ENCODE results near the gene TSTD2.
"Not testable (repeated sequence)": the region's sequence is repeated elsewhere in the genome, so short reads cannot be mapped to it uniquely, and the experiment has no call there.

Gene TSTD2

GRCh38 chr9:97586909-97587308 lies 46.3 kb downstream of the TSTD2 start:
- not testable (repeated sequence) for DNase-seq (ENCODE audit: low read depth in 2 of 2)

DNA sequence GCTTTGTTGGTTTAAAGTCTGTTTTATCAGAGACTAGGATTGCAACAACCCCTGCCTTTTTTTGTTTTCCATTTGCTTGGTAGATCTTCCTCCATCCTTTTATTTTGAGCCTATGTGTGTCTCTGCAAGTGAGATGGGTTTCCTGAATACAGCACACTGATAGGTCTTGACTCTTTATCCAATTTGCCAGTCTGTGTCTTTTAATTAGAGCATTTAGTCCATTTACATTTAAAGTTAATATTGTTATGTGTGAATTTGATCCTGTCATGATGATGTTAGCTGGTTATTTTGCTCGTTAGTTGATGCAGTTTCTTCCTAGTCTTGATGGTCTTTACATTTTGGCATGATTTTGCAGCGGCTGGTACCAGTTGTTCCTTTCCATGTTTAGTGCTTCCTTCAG lies 48.4 kb downstream of the TSTD2 start:
- DNase-seq (ENCODE audit: low read depth in 2 of 2): not testable (repeated sequence)

GRCh38 chr9:97581590-97581989 lies 51.6 kb downstream of the TSTD2 start:
- not testable (repeated sequence) for DNase-seq (ENCODE audit: low read depth in 2 of 2)

DNA sequence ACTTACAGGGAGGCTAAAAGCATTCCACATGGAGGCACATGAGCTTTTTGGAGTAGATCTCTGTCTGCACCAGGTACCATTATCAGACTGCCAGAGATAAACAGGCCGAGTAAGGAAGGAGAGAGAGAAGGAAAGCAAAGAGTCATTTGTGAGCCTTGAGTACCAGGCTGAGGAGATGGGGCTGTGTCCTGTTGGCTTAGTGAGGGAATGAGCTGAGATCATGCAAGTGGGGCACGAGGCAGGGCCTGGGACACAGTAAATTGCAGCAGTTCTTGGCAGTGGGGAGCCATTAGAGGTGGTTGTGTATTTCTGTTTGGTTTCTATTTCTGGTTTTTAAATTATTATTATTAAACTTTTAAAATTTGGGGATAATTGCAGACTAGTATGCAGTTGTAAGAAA lies 53.3 kb downstream of the TSTD2 start:
- no peak for DNase-seq (ENCODE audit: low read depth in 2 of 2)

DNA sequence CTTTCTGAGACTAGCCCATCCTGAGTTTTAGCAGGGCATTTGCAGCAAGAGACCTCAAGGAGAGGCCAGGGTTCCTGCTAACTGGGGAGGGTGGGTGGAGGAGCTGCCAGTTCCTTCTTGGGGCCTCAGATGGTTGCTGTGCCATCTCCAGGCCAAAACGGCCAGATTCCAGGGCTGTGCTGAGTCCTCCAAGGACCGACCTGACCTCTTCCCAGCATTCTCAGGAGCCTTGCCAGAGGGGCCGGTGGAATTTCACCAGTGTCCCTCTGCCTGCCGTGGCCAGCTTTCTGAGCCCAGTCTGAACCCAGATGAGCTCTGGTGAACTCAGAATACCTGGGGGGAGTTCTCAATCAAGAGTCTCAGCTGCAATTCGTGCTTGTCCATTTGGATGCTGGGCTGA lies 54.3 kb downstream of the TSTD2 start:
- DNase-seq (ENCODE audit: low read depth in 2 of 2): no peak

DNA sequence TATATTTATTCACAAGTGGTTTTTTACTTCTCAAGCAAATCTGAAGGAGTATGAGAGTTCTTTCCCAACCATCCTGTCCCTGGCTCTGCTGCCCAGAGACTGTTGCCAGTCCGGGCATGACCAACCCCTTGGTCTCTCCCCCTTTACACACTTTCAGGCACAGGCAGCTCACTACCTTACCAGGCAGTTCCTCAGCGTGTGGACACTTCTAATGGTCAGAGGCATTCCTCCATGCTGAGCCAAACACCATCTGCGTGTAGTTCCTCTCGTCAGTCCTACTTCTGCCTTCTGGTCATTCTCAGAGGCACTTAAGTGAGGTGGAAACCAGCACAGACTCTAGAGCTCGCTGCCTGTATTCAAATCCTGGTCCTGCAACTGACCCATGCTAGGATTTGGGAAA lies 56.1 kb downstream of the TSTD2 start:
- DNase-seq (ENCODE audit: low read depth in 2 of 2): no peak

GRCh38 chr9:97575673-97576200 lies 57.4 kb downstream of the TSTD2 start:
- no peak for DNase-seq (ENCODE audit: low read depth in 2 of 2)

DNA sequence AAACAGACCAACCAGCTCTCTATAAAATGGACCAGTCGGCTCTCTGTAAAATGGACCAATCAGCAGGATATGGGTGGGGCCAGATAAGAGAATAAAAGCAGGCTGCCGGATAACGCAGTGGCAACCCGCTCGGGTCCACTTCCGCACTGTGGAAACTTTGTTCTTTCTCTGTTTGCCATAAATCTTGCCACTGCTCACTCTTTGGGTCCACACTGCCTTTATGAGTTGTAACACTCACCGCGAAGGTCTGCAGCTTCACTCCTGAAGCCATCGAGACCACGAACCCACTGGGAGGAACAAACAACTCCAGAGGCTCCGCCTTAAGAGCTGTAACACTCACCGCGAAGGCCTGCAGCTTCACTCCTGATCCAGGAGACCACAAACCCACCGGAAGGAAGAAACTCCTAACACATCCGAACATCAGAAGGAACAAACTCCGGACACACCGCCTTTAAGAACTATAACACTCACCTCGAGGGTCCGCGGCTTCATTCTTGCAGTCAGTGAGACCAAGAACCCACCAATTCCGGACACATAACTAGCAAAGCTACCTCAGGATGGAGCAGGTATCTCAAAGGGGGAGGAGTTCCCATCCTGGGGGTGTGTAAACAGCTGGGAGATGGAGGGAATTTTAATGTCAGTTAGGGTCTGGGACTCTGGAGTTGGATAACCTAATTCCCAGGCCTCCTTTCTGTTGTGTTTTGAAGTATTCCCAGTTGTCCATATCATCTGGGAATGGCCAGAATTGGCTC lies 58.1 kb downstream of the TSTD2 start:
- DNase-seq (ENCODE audit: low read depth in 2 of 2): not testable (repeated sequence)

GRCh38 chr9:97574101-97574571 lies 59.0 kb downstream of the TSTD2 start:
- not testable (repeated sequence) for DNase-seq (ENCODE audit: low read depth in 2 of 2)

DNA sequence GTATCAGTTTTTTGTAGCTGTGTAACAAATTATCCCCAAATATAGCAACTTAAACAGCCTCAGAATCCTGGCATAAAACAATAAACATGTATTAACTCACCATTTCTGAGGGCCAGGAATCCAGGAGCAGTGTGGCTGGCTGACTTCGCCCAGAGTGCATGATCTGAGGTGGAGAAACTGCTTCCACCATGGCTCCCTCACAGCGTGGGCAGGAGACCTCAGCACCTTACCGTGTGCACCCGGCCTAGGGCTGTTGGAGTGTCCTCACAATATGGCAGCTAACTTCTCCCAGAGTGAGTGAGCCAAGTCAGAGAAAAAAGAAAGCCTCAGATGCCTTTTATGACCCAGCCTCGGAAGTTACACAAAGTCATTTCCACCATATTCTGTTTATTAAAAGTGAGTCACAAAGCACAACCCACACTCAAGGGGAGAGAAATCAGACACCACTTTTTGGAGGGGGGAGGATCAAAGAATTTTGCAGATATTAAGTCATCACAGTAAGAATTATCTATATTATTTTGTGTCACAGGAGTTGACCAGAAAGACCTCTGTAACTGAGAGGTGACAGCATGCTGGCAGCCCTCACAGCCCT lies 59.6 kb downstream of the TSTD2 start:
- no peak for DNase-seq (ENCODE audit: low read depth in 2 of 2)

DNA sequence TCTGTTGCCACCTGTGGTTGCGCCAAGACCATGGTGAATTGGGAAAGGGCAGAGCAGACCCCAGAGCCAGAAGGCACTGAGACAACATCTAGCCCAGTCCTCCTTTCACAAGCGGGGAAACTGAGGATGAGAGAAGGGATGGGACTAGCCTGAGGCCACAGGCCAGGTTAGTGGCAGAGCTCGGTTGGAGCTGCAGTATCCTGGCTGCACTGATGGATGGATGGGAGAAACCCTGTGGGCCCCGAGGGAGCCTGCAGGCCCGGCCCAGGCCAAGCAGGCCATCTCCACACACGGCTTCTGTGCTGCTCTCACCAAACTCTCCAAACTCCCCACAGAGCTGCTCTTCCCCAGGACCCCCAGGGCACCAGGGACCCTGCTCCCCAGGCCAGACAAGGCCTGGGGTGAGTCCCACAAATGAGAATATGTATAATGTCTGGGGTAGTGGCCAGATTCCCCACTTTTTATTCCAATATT lies 60.2 kb downstream of the TSTD2 start:
- no peak for DNase-seq (ENCODE audit: low read depth in 2 of 2)

DNA sequence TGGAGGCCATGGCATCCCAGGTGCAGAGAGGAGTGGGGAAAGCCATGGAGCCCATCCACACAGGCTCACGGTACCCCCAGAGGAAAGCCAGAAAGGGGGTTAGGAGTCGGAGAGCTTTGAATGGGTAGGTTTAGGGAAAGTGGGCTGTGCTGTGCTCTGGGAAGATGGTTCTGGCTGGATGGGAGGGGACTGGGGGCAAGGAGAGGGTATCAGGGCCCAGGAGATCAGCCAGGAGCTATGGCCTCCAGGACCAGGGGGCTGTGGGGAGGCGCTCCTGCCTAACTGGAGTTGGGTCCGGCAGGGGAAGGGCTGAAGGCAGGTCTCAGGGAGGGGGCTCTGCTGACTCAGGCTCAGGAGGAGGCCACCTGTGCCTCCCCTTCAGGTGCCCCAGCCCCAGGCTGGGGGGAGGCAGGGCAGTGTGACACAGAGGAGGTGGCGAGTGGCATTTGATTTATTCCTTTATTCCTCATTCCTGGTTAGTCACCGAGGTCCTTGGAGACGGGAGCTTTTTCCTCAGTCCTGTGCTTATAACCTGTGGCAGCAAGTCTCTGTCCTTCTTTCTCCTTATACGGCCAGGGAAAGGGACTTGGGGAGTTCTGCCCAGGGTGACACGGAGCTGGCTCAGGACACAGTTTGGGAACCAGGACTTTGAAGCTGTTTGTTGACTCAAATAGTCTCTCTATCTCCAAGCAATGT lies 60.8 kb downstream of the TSTD2 start:
- no peak for DNase-seq (ENCODE audit: low read depth in 2 of 2)

DNA sequence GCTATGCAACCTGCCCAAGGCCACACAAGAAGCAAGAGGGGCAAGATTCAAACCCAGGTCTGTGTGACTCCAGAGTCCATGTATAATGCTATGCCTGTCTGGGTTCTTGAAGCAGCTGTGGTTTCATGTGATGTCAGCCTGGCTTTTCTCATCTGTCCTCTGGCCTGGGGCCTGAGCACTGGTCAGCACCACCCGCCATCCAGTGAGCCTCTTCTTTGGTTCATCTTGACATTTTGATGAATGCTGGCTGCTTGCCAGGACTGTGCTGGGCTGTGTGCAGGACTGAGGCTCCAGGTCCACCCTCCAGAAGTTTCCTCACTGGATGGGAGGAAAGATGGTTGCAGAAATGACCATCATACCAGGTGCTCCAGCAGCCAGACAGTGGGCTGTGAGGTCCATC lies 61.5 kb downstream of the TSTD2 start:
- no peak for DNase-seq (ENCODE audit: low read depth in 2 of 2)

- DNase-seq (ENCODE audit: low read depth in 2 of 2): no peak
Measured at GRCh38 chr9:97570899-97571298, 62.3 kb downstream of the TSTD2 start.

DNA sequence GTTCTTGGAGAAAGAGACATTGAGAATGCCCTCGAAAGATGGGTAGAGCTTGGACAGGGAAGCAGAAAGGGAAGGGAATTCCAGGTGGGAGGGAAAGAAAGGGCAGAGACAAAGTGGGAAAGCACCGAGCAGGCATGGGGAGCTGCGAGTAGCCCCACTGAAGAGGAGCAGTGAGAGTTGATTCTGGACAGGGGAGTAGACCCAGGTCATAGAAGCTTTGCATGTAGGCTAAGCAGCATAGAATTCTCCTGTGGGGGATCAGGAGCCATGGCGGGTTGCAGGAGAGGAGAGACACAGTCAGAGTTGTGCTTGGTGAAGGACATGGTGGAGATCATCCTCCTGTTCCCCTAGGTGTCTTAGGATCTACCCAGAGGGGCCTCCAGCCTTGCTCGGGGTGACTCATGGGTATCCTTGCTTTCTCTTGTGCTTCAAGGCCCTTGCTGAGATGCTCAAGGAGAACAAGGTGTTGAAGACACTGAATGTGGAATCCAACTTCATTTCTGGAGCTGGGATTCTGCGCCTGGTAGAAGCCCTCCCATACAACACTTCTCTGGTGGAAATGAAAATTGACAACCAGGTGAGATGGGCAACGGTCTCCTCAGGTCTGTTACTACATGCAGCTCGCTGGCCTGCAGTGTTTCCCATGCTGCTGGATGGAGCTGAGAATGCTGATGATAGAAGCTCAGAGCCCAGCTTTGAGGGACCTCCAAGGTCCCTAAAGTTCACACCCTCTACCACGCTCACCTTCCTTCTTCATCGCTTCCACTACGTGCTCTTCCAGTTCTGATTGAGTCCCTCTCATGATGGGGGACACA lies 64.5 kb downstream of the TSTD2 start:
- no peak for DNase-seq (ENCODE audit: low read depth in 2 of 2)

DNA sequence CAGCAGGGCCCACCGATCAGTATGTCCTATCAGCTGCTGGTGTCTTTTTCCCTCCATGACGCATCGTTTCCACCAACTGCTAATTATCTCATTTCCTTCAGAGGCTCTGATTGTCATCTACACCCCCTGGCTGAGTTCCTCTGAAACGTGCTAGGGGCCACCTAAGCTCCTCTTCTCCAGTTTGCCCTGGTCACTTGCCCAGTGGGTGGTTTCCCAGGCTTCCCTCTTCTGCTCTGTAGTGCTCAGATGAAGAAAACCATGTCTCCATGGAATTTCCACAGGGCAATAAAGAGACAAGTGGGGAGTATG lies 65.3 kb downstream of the TSTD2 start:
- no peak for DNase-seq (ENCODE audit: low read depth in 2 of 2)

DNA sequence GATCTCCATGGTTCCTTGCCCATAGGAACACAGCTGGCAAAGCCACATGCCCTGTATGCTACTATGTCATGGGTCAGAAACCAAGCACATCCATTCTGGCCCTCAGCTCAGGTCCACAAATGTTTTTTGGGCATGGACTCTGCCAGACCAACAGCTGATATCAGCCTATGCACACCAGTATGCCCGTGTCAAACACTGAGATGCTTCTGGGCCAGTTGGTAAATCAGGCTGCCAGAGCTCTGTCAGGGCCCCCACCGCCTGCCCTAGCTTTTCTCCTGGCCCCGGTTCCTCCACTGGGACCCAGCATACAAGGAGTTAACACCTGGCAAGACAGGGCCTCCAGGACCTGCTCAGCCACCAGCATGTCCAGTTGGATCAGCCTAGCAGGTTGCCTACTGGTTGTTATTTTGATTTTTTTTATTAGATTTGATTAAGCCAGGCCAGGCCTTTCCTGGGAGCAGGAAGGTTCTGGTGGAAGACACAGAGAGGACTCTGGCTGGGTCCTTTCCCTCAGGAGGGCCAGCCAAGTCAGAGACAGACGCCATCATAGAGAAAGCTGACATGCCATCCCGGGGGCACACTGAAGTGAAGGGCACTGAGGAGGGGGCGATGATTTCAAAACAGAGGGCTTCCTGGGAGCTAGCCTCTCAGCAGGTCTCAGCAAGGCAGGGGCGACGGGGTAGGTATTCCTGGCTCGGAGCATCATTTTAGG lies 65.8 kb downstream of the TSTD2 start:
- no peak for DNase-seq (ENCODE audit: low read depth in 2 of 2)

DNA sequence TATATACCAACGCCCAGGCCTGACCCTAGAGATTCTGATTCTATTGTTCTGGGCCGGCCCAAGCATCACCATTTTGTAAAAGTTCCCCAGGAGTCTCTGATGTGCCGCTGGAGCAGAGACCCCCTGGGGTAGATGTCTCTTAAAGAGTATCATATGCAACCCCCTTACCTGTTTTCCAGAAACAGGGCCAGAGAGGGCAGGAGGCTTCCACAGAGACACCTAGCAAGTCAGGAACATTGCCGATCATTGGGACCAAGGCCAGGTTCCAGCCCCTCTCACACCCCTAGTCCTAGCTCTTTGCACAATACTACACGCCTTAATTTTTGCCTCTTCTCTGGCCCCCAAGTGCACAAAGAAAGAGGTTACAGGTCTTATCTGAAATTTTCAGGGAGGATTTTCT lies 67.9 kb downstream of the TSTD2 start:
- DNase-seq (ENCODE audit: low read depth in 2 of 2): no peak

DNA sequence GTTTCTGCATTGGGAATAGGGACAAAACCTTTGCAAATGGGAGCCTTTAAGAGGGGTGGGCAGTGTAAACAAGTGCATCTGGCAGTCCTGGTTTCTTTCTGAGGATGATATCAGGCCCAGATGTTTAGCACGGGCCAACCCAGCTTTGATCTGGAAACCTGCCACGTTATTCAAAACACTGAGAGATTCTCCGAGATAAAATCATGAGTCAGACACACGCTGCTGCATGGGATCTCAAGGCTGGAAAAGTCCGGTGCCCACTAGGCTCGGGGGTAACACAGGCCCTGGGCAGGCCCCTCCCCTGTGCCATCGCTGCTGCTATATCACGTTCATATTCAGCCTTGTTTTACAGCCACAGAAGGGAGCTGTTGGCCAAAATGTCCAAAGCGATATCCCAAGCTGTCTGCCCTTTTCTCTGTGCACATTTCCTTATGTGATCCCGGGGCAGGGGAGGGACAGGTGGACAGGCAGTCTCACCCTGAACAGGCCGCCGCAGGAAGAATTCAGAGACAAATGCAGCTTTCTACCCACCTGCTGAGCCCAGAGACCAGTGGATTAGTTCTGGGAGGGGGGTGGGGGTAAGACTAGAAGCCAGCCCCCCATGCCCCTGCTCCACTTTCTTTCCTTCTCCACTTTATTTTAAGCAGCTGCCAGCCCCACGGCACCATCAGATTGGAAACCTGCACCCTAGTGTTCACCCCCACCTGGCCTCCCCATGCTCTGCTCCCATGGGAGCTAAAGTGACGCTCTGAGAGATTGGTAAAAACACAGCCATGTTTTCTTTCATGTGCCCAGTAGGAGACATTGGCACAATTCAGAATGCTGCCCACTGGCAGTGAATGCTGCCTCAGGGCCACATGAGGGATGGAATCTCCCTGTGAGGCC lies 68.6 kb downstream of the TSTD2 start:
- no peak for DNase-seq (ENCODE audit: low read depth in 2 of 2)

DNA sequence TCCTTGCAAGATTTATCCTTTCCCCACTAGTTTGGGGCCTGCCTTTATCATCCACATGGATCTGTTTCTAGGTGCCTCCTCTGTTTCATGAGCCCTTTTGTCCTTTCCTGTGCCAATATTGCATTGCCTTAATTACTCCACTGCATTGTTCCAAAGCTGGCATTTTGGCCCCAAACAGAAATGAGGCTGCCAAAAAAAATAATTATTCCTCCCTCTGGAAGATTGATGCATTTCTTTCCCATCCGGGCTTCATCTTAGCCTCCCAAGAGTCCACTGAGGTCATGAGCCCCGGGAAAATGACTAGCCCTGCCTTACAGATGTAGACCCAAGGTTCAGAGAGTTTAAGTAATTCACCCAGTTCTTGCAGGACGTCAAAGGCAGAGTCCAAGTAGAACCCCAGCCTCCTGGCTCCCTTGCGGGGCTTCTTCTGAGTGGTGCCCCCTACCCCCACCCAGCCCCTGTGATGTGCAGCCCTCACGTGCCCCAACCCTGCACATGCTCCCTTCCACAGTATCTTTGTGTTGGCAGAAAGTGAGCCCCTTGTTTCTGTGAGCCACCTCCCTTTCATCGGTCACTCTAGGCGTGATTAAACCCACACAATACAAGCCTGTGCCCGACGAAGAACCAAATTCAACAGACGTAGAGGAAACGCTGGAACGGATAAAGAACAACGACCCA lies 69.6 kb downstream of the TSTD2 start:
- DNase-seq (ENCODE audit: low read depth in 2 of 2): no peak
